ENCODE measurements around the gene FBLN5. TPM values are rescaled to one million over a fixed set of nuclear protein-coding genes. Genes with fewer than 3 reads are reported as not detected.

The FBLN5 gene
- total RNA-seq, 1 donor from 2014 or later = 98.7 TPM

DNA sequence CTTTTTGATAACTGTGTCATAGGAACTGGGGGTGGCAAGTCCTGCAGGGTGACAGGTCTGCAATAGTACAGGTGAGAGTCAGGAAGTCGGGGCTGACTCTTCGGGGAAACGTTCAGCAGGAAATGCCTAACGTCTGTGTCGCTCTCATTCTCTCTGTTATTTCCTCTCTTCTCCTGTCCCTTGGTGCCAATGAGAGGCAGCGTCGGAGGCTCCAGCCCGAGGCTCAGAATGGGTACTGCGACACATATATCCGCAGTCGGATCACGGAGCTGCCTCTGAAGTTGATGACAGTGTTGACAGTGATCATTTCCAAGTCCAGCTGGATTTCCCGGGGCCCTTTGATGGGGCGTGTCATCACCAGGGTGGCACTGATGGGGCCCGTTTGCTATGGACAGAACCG is 77.5 kb downstream of the FBLN5 start:
- Mint-ChIP-seq H3K36me3 (ENCODE audit: unreplicated experiment) (peaks cover 13% of the 10 kb centered on the region), H3K4me3 (ENCODE audit: unreplicated experiment) (no peak overlapping the region), H3K27ac (ENCODE audit: unreplicated experiment) (no peak overlapping the region), H3K4me1 (ENCODE audit: unreplicated experiment) (peaks cover 34% of the 10 kb centered on the region), H3K27me3 (ENCODE audit: unreplicated experiment) (no peaks in the 10 kb centered on the region), H3K9me3 (ENCODE audit: unreplicated experiment) (no peaks in the 10 kb centered on the region)
- TF ChIP-seq CTCF (IDR thresholded peaks at IDR 0.05) = no peak
- no peak for DNase-seq (ENCODE audit: extremely low spot score, unreplicated experiment)

GRCh38 chr14:91869556-91869955 is 77.9 kb downstream of the FBLN5 start:
- Mint-ChIP-seq H3K36me3 (ENCODE audit: unreplicated experiment) (peaks cover 13% of the 10 kb centered on the region), H3K9me3 (ENCODE audit: unreplicated experiment) (no peaks in the 10 kb centered on the region), H3K27ac (ENCODE audit: unreplicated experiment) (no peak overlapping the region), H3K4me1 (ENCODE audit: unreplicated experiment) (peaks cover 34% of the 10 kb centered on the region), H3K27me3 (ENCODE audit: unreplicated experiment) (no peaks in the 10 kb centered on the region), H3K4me3 (ENCODE audit: unreplicated experiment) (no peak overlapping the region)
- no peak for DNase-seq (ENCODE audit: extremely low spot score, unreplicated experiment)
- TF ChIP-seq CTCF (IDR thresholded peaks at IDR 0.05) = no peak

DNA sequence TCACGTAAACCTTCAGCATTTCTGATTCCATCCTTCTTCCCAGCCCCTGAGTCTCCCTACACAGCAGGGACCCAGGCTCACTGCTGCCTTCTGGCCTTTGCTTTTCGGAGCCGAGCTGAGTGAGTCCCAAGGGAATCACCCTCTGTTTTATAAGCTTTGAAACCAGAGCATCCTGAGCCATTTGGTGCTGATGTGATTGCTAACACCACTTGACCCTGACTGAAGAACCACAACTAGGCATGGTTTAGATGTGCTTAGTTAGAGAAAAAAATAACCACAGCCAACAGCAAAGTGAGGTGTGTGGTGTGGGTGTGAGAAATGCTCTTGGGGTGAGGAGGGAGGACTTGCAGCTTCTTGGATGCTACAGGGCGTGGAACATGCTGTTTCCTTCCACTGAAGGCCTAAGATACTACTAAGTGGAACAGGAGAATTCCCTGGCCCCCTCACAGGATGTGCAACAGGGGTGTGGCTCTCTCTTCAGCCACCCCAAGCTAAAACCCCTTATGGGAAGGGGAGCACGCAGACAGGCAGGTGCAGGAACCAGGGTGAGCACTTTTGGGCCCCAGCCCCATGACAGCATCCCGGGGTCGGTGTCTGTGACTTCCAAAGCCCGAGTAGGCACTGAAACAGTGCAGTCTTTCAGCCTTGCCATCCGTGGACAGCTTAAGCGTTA is 80.0 kb downstream of the FBLN5 start, which contains the start of gene TC2N:
TC2N (minus strand) TSS at position 221 of the 673 bp plus-strand sequence. CDS start 53,767 bp downstream, outside the sequence.
- TF ChIP-seq CTCF (IDR thresholded peaks at IDR 0.05) = no peak
- Mint-ChIP-seq H3K27ac (ENCODE audit: unreplicated experiment) (no peak within 1 kb of the TSS), H3K36me3 (ENCODE audit: unreplicated experiment) (peaks cover 4% of the 10 kb centered on the region)

DNA sequence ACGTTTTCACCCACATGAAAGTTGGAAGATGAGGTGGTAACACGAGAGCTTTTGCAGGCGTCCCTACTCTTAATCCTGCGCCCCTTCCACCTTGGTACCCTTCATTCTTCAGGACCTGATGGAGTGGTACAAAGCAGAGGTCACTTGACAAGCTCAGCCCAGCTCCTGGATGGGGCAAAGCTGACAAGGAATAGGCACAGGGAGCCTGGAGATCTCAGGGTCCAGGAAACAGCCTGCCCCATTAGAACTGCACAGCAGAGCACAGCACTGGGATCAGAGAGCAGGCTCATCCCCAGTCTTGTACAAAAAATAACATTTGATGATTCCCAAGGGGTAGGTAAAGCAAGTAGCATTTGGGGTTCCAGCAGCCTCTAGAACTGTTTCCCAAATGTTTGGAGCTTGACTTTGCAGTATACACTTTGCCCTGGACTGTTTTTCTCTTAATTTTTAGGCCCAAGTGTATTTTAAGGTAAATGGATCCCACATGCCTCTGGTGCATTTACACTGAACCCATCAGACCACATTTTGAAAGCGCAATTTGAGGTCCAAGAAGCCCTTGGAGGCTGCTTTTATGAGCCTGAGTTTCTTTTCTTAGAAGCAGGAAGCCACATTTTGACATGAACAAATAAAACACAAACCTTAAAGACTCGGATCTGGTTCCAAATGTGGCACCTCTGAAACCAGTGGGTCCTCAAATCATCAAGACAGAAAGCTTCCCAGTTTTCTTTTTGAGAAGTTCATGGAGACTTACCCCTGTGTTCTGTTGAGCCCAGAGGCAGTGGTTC is 80.8 kb downstream of the FBLN5 start:
- peaks cover 36% of the 10 kb centered on the region for H3K4me1 Mint-ChIP-seq (ENCODE audit: unreplicated experiment)
- no peak for DNase-seq (ENCODE audit: extremely low spot score, unreplicated experiment)
- peaks cover 4% of the 10 kb centered on the region for H3K36me3 Mint-ChIP-seq (ENCODE audit: unreplicated experiment)
- no peaks in the 10 kb centered on the region for H3K9me3 Mint-ChIP-seq (ENCODE audit: unreplicated experiment)
- no peak overlapping the region for H3K27ac Mint-ChIP-seq (ENCODE audit: unreplicated experiment)
- TF ChIP-seq CTCF (IDR thresholded peaks at IDR 0.05) = no peak
- H3K27me3 Mint-ChIP-seq (ENCODE audit: unreplicated experiment) = no peaks in the 10 kb centered on the region
- H3K4me3 Mint-ChIP-seq (ENCODE audit: unreplicated experiment) = no peak overlapping the region

More for the DNA sequence above, 80.0 kb downstream of the FBLN5 start, which contains the start of gene TC2N:
- peaks cover 37% of the 10 kb centered on the region for H3K4me1 Mint-ChIP-seq (ENCODE audit: unreplicated experiment)
- no peaks in the 10 kb centered on the region for H3K9me3 Mint-ChIP-seq (ENCODE audit: unreplicated experiment)
- H3K27me3 Mint-ChIP-seq (ENCODE audit: unreplicated experiment) = no peaks in the 10 kb centered on the region
- H3K4me3 Mint-ChIP-seq (ENCODE audit: unreplicated experiment) = no peak within 1 kb of the TSS
- no peak for DNase-seq (ENCODE audit: extremely low spot score, unreplicated experiment)

DNA sequence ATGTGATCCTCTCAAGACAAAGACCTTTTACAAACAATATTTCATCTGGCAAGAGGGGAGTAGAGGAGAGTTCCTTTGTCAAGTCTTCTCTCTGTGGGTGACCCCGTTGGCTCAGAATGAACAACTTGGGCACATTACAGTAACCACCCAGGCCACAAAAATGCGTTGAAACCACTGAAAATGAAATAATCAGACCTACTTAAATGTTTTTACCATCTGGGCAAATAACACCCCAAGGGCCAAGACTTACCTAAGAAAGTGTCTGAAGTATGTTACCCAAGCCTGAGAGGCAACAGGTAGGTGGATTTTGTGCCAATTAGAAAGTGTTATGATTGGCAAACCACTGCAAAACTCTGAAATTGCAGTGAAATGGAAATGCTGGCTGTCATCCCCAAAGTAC is 81.4 kb downstream of the FBLN5 start:
- peaks cover 33% of the 10 kb centered on the region for H3K4me1 Mint-ChIP-seq (ENCODE audit: unreplicated experiment)
- DNase-seq (ENCODE audit: extremely low spot score, unreplicated experiment) = no peak
- peaks cover 4% of the 10 kb centered on the region for H3K36me3 Mint-ChIP-seq (ENCODE audit: unreplicated experiment)
- no peak overlapping the region for H3K4me3 Mint-ChIP-seq (ENCODE audit: unreplicated experiment)
- H3K27ac Mint-ChIP-seq (ENCODE audit: unreplicated experiment) = no peak overlapping the region
- no peaks in the 10 kb centered on the region for H3K9me3 Mint-ChIP-seq (ENCODE audit: unreplicated experiment)
- peaks cover 3% of the 10 kb centered on the region for H3K27me3 Mint-ChIP-seq (ENCODE audit: unreplicated experiment)
- TF ChIP-seq CTCF (IDR thresholded peaks at IDR 0.05) = no peak
